Heart right ventricle (tissue), 16 donors: Measurements from ENCODE around the gene CRADD. TPM values are rescaled to one million over a fixed set of nuclear protein-coding genes. Genes with fewer than 3 reads are reported as not detected.

Experiments
- ATAC-seq, 8 donors: fragments of 200-7000 bp; cut with Tn5 transposase; one replicate each; pipeline ENCODE4 v1.9.1; 2020; ENCODE audit warnings: mild to moderate bottlenecking in 8 of 8, moderate library complexity in 8 of 8, moderate number of reproducible peaks in 1 of 8
- DNase-seq, 2 donors: peaks; one replicate each; pipeline ENCODE4 v3.0.0-alpha.2; 2020
- H3K27ac ChIP-seq, 10 donors: fragments of 200-600 bp; sonication (generic) in 2 of 10; one replicate each; pipeline versions ENCODE4 v1.5.0 to v1.8.0; 2020 to 2022; ENCODE audit warnings: mild to moderate bottlenecking in 3 of 10
- H3K27me3 ChIP-seq, 7 donors: fragments of 200-600 bp; one replicate each; pipeline ENCODE4 v1.8.0; 2021 to 2022; ENCODE audit warnings: mild to moderate bottlenecking in 2 of 7
- H3K36me3 ChIP-seq, 9 donors: fragments of 200-600 bp; sonication (generic) in 1 of 9; one replicate each; pipeline versions ENCODE4 v1.5.0 to v1.8.0; 2020 to 2022; ENCODE audit warnings: mild to moderate bottlenecking in 2 of 9
- H3K4me1 ChIP-seq, 9 donors: fragments of 200-600 bp; sonication (generic) in 1 of 9; one replicate each; pipeline versions ENCODE4 v1.5.0 to v1.8.0; 2020 to 2022; ENCODE audit warnings: mild to moderate bottlenecking in 4 of 9
- H3K4me3 ChIP-seq, 10 donors: fragments of 200-600 bp; sonication (generic) in 2 of 10; one replicate each; pipeline versions ENCODE4 v1.5.0 to v1.8.0; 2020 to 2022; ENCODE audit warnings: mild to moderate bottlenecking in 7 of 10, moderate library complexity in 2 of 10
- H3K9me3 ChIP-seq, 11 donors: fragments of 200-600 bp in 10 of 11; sonication (generic) in 2 of 11; one replicate each; pipeline versions ENCODE4 v1.5.0 to v1.8.0; 2013 to 2022; ENCODE audit warnings: mild to moderate bottlenecking in 2 of 11, control low read depth in 1 of 11, moderate library complexity in 1 of 11
- CTCF ChIP-seq, 9 donors: fragments of 200-600 bp; sonication (generic) in 2 of 9; IDR thresholded peaks; one replicate each; pipeline versions ENCODE4 v1.5.0 to v1.8.0; 2021 to 2022; ENCODE audit warnings: antibody characterized with exemption in 9 of 9, mild to moderate bottlenecking in 5 of 9, moderate library complexity in 1 of 9
- WGBS, 2 donors: extraction: QIAGEN DNeasy Blood & Tissue Kit; methylation state at CpG; one replicate each; pipeline ENCODE4 v1.1.7; 2013; ENCODE audit warnings: inconsistent platforms in 1 of 2; 5-methylcytosine and 5-hydroxymethylcytosine counted together
- intact Hi-C, 10 donors: fragments of 100-400 bp; cut with DNase I; formaldehyde crosslinking; loops; one replicate each; pipeline versions ENCODE4 v1.11.1 to v1.14.2; 2022
- polyA plus RNA-seq, 2 donors: library from polyadenylated mRNA; stranded (reverse); fragments of 200-250 nt; gene quantifications; one replicate each; pipeline ENCODE4 v1.2.3, GENCODE V29; 2013
- total RNA-seq, 10 donors: library from RNA; stranded (reverse); fragmentation: NEBNext Ultra II Directional in 3 of 10; extraction: Animal tissue kit (Norgen Biotek cat#: 25700) in 3 of 10; gene quantifications; one replicate each; pipeline versions ENCODE4 v1.2.1 to v1.2.4, GENCODE V29; 2021 to 2023
- donor health status: Arrhythmogenic right ventricular cardiomyopathy.
- donor health status: ischemic (EF 13 %, LVEDD 7.1; RV severe dilation, severe dysfunction).
- donor health status: healthy with polysubstance abuse.
- donor health status: DM: no; HTN: yes; CAD: no.
- donor health status: DM: no; HTN: no; CAD: no.
- donor health status: ischemic (EF 25% LVEDD 6.9; RV normal size, moderate dysfunction).
- donor health status: ischemic (EF 25% LVEDD 5.7; RV mildly dilated, moderate dysfunction).
- donor health status: healthy.
- donor health status: DM: yes; HTN: yes; CAD: no.
- donor health status: Ischemic cardiomyopathy.
- donor health status: ischemic (EF 35%, LVEDD 5.7; RV mildly dilated, moderate dysfunction).
- donor health status: nonischemic (EF 11% LVEDD 7.7; RV severe dilation, severe dysfunction).
- donor health status: DM: yes; HTN: yes; CAD: no.
- donor health status: PGD.
- donor health status: ischemic (EF 29% LVEDD 5.4; RV normal size, mild dysfunction).
- donor health status: nonischemic (EF 23%, LVEDD 6.1; RV moderate dilation, normal function).

Gene CRADD
- total and polyA plus RNA-seq, 12 donors, result 5.0 to 80.1 (median 51.4) TPM

- no peak for TF ChIP-seq CTCF (IDR thresholded peaks at IDR 0.05)
- no peaks in the 10 kb centered on the region for H3K27me3 ChIP-seq
- no peaks in the 10 kb centered on the region for H3K9me3 ChIP-seq
- peaks cover 6 to 81% (median 63%) of the 10 kb centered on the region in 9 donors for H3K4me1 ChIP-seq
- intact Hi-C loops, result loop anchor here (2.0 to 10.0 kb wide), 8 partner anchors 67 to 358 kb away; partner anchors contain the start of genes CRADD (in 4 of the 10) and SOCS2 (in 3 of the 10)
- ATAC-seq, result no peak
- WGBS, 2 donors, result 85 to 92% methylated on average over 4 of the region's 4 CpGs
- H3K36me3 ChIP-seq, result no peaks in the 10 kb centered on the region
- H3K4me3 ChIP-seq, result peak overlapping the region in 2 of 10 donors; percentile 65 to 68
- DNase-seq, result no peak
- H3K27ac ChIP-seq, result peak overlapping the region in 7 of 10 donors; percentile 2 to 95 (median 93)
Measured at GRCh38 chr12:93743999-93744689, 67.0 kb downstream of the CRADD start.

GRCh38 chr12:93745286-93745685 lies 68.1 kb downstream of the CRADD start:
- TF ChIP-seq CTCF (IDR thresholded peaks at IDR 0.05), result no peak
- intact Hi-C loops, result loop anchor here in 3 of 10 donors (5.0 to 10.0 kb wide), 3 partner anchors 170 to 357 kb away; partner anchors contain the start of gene SOCS2 (in 1 of the 3)
- peak overlapping the region in 3 of 10 donors; percentile 6 to 95 (median 24) for H3K27ac ChIP-seq
- WGBS, 2 donors, result 87 to 89% methylated on average over 2 of the region's 2 CpGs
- ATAC-seq (no peak), DNase-seq (no peak)
- no peaks in the 10 kb centered on the region for H3K36me3 ChIP-seq
- H3K4me3 ChIP-seq, result no peak overlapping the region
- no peaks in the 10 kb centered on the region for H3K9me3 ChIP-seq
- peaks cover 8 to 80% (median 63%) of the 10 kb centered on the region in 9 donors for H3K4me1 ChIP-seq
- H3K27me3 ChIP-seq, result no peaks in the 10 kb centered on the region

- Histone ChIP-seq H3K27me3 (no peaks in the 10 kb centered on the region), H3K36me3 (no peaks in the 10 kb centered on the region), H3K9me3 (no peaks in the 10 kb centered on the region), H3K4me3 (no peak overlapping the region), H3K4me1 (peaks cover 8 to 79% (median 56%) of the 10 kb centered on the region in 9 donors), H3K27ac (peak overlapping the region in 5 of 10 donors; percentile 5 to 95 (median 23))
- ATAC-seq, result no peak
- DNase-seq, result no peak
- TF ChIP-seq CTCF (IDR thresholded peaks at IDR 0.05), result no peak
- WGBS, 2 donors, result 41 to 47% methylated on average over 4 of the region's 4 CpGs
- intact Hi-C loops, result loop anchor here in 3 of 10 donors (5.0 to 10.0 kb wide), 3 partner anchors 172 to 356 kb away; partner anchors contain the start of gene SOCS2 (in 1 of the 3)
Measured at GRCh38 chr12:93746572-93747168, 69.5 kb downstream of the CRADD start.

- WGBS, 2 donors, result 97% methylated on average over 2 of the region's 2 CpGs
- Histone ChIP-seq H3K27ac (peak overlapping the region in 1 of 10 donors; percentile 42), H3K9me3 (peaks cover 0 to 6% (median 0%) of the 10 kb centered on the region in 11 donors), H3K4me3 (no peak overlapping the region), H3K4me1 (peaks cover 8 to 74% (median 47%) of the 10 kb centered on the region in 9 donors), H3K36me3 (no peaks in the 10 kb centered on the region), H3K27me3 (no peaks in the 10 kb centered on the region)
- ATAC-seq, result peak in 1 of 8 donors; percentile 23
- DNase-seq, result no peak
- intact Hi-C loops, result loop anchor here in 3 of 10 donors (5.0 to 10.0 kb wide), 3 partner anchors 174 to 353 kb away; partner anchors contain the start of gene SOCS2 (in 1 of the 3)
- TF ChIP-seq CTCF (IDR thresholded peaks at IDR 0.05), result no peak
Measured at GRCh38 chr12:93748672-93749383, 71.7 kb downstream of the CRADD start.
